ENCODE measurements around the gene NAIF1.

- TF ChIP-seq POLR2A (IDR thresholded peaks at IDR 0.05; ENCODE audit: low read depth, low read length) (no peak), CTCF (IDR thresholded peaks at IDR 0.05; ENCODE audit: extremely low read depth in 1 of 2, insufficient read depth in 1 of 2, low read depth in 1 of 2, low read length in 2 of 2) (no peak), EZH2 (IDR thresholded peaks at IDR 0.05; ENCODE audit: borderline replicate concordance, low read depth, low read length, severe bottlenecking) (no peak)
These were observed 33.5 kb downstream of the NAIF1 start for GRCh38 chr9:128033609-128034008.

Data from endothelial cell of umbilical vein (primary cell).